SK-N-MC (cell line): ENCODE measurements around the gene TEX38.

Experiments used
- EZH2 ChIP-seq: fragments of 200-600 bp; sonication (generic); IDR thresholded peaks from one replicate; pipeline ENCODE4 v1.6.1; 2017; ENCODE audit warnings: antibody characterized with exemption
- POLR2AphosphoS5 ChIP-seq: IDR thresholded peaks from 2 replicates; pipeline ENCODE4 v1.6.1; 2012; ENCODE audit warnings: mild to moderate bottlenecking, low read depth, low read length, borderline replicate concordance

DNA sequence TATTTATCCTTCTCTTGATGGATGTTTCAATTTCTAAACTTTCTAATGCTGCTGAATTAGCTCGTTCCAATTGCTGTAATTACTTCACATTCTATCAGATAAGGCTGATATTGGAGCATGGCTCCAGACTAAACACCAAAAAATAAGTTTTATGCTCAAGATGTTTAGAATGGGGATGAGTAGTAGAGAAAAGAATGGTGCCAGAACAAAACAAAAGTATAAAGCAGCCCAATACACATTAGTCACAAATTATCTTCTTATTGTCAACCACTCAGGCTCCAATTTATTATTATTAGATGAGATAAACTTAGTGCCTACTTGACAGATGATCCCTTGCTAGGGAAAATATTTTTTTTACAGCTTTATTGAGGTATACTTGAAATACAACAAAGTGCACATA lies 25.3 kb upstream of the TEX38 start:
- TF ChIP-seq POLR2AphosphoS5 (no peak), EZH2 (no peak)
